Calu3 (cell line): ENCODE measurements around the gene IGFBP4. TPM values are rescaled to one million over a fixed set of nuclear protein-coding genes. Genes with fewer than 3 reads are reported as not detected.

Source experiments
- BruUV-seq: library from RNA; stranded (reverse); fragments of 400-500 nt; replicated peaks from 2 replicates; lab custom pipeline; 2021; lab: Mats Ljungman, UMichigan
- CTCF ChIA-PET: fragments of 300-600 bp; sonication (Branson Sonifier 250); formaldehyde crosslinking; loops from one replicate; lab custom pipeline; 2022; ENCODE audit warnings: antibody characterized with exemption; lab: Charles Lee
- DNase-seq: peaks from one replicate; pipeline ENCODE4 v3.0.0; 2022
- H3K27ac Mint-ChIP-seq: one replicate; pipeline ENCODE4 v1.8.0; 2022; ENCODE audit warnings: mixed read lengths; ENCODE audit not compliant: unreplicated experiment
- H3K27me3 Mint-ChIP-seq: one replicate; pipeline ENCODE4 v1.8.0; 2022; ENCODE audit warnings: mixed read lengths; ENCODE audit not compliant: unreplicated experiment
- H3K36me3 Mint-ChIP-seq: one replicate; pipeline ENCODE4 v1.8.0; 2022; ENCODE audit warnings: mild to moderate bottlenecking, moderate library complexity, mixed read lengths; ENCODE audit not compliant: insufficient read depth, unreplicated experiment
- H3K4me1 Mint-ChIP-seq: one replicate; pipeline ENCODE4 v1.8.0; 2022; ENCODE audit warnings: mild to moderate bottlenecking, low read depth, mixed read lengths; ENCODE audit not compliant: unreplicated experiment
- H3K4me3 Mint-ChIP-seq: one replicate; pipeline ENCODE4 v1.8.0; 2022; ENCODE audit warnings: mild to moderate bottlenecking, low read depth, moderate library complexity, mixed read lengths; ENCODE audit not compliant: unreplicated experiment
- H3K9me3 Mint-ChIP-seq: one replicate; pipeline ENCODE4 v1.8.0; 2022; ENCODE audit warnings: low read depth, mixed read lengths; ENCODE audit not compliant: unreplicated experiment
- intact Hi-C: fragments of 100-400 bp; cut with micrococcal nuclease; formaldehyde crosslinking; loops from one replicate; pipeline ENCODE4 v1.10.0; 2022; ENCODE audit not compliant: unreplicated experiment
- total RNA-seq: library from RNA; stranded (reverse); gene quantifications from 2 replicates; pipeline ENCODE4 v1.2.3, GENCODE V29; 2022
- TF ChIP-seq, protein P1 (sequence below): fragments of 200-600 bp; IDR thresholded peaks from one replicate; pipeline ENCODE4 v1.8.0; 2022; ENCODE audit warnings: antibody characterized with exemption; ENCODE audit not compliant: unreplicated experiment

IGFBP4 gene
- total RNA-seq, 1 experiment from 2014 or later = 33.9 TPM

GRCh38 chr17:40467281-40467867 is 24.1 kb downstream of the IGFBP4 start:
- no peak overlapping the region for H3K4me3 Mint-ChIP-seq
- TF ChIP-seq, protein P1, sequence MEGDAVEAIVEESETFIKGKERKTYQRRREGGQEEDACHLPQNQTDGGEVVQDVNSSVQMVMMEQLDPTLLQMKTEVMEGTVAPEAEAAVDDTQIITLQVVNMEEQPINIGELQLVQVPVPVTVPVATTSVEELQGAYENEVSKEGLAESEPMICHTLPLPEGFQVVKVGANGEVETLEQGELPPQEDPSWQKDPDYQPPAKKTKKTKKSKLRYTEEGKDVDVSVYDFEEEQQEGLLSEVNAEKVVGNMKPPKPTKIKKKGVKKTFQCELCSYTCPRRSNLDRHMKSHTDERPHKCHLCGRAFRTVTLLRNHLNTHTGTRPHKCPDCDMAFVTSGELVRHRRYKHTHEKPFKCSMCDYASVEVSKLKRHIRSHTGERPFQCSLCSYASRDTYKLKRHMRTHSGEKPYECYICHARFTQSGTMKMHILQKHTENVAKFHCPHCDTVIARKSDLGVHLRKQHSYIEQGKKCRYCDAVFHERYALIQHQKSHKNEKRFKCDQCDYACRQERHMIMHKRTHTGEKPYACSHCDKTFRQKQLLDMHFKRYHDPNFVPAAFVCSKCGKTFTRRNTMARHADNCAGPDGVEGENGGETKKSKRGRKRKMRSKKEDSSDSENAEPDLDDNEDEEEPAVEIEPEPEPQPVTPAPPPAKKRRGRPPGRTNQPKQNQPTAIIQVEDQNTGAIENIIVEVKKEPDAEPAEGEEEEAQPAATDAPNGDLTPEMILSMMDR = no peak
- no peak for DNase-seq
- no peaks in the 10 kb centered on the region for H3K4me1 Mint-ChIP-seq
- H3K27ac Mint-ChIP-seq = no peak overlapping the region
- H3K27me3 Mint-ChIP-seq = peaks cover 83% of the 10 kb centered on the region
- H3K9me3 Mint-ChIP-seq = no peaks in the 10 kb centered on the region
- intact Hi-C loops = no loop called here
- BruUV-seq = no TSS peak
- CTCF ChIA-PET = interaction anchor here (0.6 to 53.1 kb wide), 7 partner anchors 11 to 328 kb away, joined by 3 to 4142 read pairs (median 14); partner anchors contain the start of genes CCR7 and IGFBP4
- H3K36me3 Mint-ChIP-seq = no peaks in the 10 kb centered on the region

DNA sequence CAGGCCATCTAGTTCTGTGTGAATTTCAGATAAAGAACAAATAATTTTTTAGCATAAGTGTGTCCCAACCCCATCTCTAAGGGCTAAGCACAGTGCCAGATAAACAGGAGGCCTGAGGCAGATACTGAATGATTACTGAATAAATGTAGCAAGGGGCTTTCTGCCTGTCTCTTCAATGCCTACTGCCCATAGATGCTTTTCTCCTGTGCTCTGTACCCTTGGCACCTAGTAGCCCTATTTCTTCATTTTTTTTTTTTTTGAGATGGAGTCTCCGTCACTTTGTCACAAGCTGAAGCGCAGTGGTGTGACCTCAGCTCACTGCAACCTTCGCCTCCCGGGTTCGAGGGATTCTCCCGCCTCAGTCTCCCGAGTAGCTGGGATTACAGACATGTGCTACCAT is 25.3 kb downstream of the IGFBP4 start:
- CTCF ChIA-PET = interaction anchor here (1.2 to 53.1 kb wide), 7 partner anchors 9 to 488 kb away, joined by 3 to 4142 read pairs (median 14); partner anchors contain the start of genes CCR7, IGFBP4, PSMD3 and TOP2A
- intact Hi-C loops = no loop called here
- Mint-ChIP-seq H3K36me3 (no peaks in the 10 kb centered on the region), H3K27ac (no peak overlapping the region), H3K27me3 (peaks cover 93% of the 10 kb centered on the region), H3K9me3 (no peaks in the 10 kb centered on the region), H3K4me1 (no peaks in the 10 kb centered on the region), H3K4me3 (no peak overlapping the region)
- no peak for DNase-seq
- no TSS peak for BruUV-seq
- TF ChIP-seq, protein P1 = no peak

DNA sequence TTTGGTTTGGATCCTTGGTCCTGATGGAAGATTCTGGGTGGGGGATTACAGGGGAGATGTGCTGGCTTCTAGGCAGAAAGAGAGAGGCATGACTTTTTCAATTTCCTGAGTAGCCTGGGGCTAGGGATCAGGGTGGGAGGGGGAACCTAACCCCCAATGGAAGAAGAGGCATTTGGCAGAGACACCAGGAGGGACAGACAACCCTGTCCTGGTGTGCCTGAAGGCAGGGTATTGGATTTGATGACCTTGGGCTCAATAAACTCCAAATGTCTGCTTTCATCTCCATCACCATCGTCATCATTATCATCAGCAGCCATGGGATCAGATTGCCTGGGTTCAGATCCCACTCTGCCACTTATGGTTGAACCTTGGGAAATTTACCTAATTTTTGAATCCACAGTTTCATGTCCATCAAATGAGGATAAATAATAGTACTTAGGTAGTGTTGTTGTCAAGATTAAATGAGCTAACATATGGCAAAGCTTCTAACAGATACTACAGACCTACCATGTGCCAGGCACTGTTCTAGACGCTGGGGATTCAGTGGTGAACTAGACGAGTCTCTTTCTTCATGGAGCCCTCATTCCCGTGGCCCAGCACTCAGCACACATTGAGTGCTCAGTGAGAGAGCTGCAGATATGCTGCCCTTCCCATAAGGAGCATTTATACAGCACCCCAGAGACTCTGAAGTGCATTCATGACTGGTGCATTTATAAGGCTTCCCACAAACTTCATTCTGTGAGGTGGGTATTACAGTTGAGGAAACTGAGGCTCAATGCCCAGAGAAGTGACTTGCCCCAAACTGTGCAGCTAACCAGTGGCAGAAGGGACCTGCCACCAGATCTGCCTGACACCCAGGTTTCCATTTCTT is 26.8 kb downstream of the IGFBP4 start:
- no peak overlapping the region for H3K4me3 Mint-ChIP-seq
- no peaks in the 10 kb centered on the region for H3K9me3 Mint-ChIP-seq
- H3K4me1 Mint-ChIP-seq = no peaks in the 10 kb centered on the region
- no TSS peak for BruUV-seq
- no peaks in the 10 kb centered on the region for H3K36me3 Mint-ChIP-seq
- no peak for DNase-seq
- CTCF ChIA-PET = interaction anchor here (0.6 to 53.1 kb wide), 14 partner anchors 8 to 782 kb away, joined by 3 to 4142 read pairs (median 4); partner anchors contain the start of genes CCR7, IGFBP4, PGAP3 and PSMD3
- no peak overlapping the region for H3K27ac Mint-ChIP-seq
- peaks cover 93% of the 10 kb centered on the region for H3K27me3 Mint-ChIP-seq
- intact Hi-C loops = loop anchor here (5.0 kb wide), 1 partner anchor 332 kb away; no protein-coding TSS in a partner anchor
- TF ChIP-seq, protein P1 = no peak
